ENCODE measurements around the gene KCNMB2. TPM values are rescaled to one million over a fixed set of nuclear protein-coding genes. Genes with fewer than 3 reads are reported as not detected.
"Not testable (repeated sequence)": the region's sequence is repeated elsewhere in the genome, so short reads cannot be mapped to it uniquely, and the experiment has no call there.

Gene KCNMB2
- total and polyA plus RNA-seq, 4 donors = 7.8 to 22.9 (median 15.9) TPM

DNA sequence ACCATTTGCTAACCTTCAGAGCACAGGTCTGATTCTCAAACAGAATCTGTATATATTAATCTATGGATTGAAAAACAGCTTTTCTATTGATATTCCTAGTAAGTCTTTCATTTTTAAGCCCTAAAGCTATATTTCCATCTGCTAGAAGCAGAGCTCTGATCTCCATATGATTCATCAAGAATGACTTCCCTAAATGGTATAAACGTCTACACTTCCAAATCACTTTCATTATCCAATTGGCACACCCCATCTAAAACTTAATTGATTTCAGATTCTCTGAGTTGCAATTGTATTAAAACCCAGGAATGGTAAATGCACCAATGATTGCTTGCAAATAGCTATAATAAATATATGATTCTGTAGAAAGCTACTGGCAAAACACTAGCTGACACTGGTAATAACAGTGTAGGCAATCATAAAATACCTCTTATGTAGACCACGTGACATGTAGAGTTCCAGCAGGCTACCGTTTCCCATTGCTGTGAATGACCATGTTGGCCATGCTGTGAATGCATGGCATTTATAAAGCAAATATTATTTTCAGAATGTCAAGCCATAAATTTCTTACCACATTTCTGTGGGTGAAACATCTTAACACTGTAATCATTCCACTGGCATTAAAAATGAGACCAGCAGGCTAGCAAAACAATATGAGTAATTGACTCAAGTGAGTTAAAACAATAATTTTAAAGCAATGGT lies 309.3 kb downstream of the KCNMB2 start:
- no CpG with 5 or more reads among the region's 3 CpGs for WGBS (ENCODE audit: insufficient coverage)

DNA sequence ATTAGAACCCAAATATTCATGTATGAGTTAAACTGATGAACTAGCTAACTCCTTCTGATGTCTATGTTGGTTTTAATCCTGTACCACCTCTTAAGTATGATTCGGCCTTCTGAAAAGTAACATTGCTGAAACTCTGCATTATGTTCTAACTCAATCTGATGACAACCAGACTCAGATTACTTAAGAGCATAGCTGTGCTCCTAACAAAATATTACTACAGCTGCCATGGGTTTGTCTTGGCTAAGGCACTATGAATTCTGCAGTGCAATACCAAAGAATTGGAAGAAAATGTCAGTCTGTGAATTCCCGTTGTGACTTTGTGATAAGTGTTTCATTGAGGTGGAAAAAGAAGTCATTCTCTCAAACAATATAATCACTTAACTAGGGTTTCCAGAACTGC lies 311.0 kb downstream of the KCNMB2 start:
- 100% methylated on average over 1 of the region's 2 CpGs for WGBS (ENCODE audit: insufficient coverage)
- Histone ChIP-seq H3K9me3 (ENCODE audit: control insufficient read depth, insufficient read depth, low read length) (no peaks in the 10 kb centered on the region), H3K4me1 (ENCODE audit: control insufficient read depth, insufficient read depth, low read length) (no peaks in the 10 kb centered on the region), H3K27ac (ENCODE audit: low read depth, low read length) (no peak overlapping the region), H3K36me3 (ENCODE audit: control insufficient read depth, insufficient read depth, low read length) (no peaks in the 10 kb centered on the region), H3K4me3 (ENCODE audit: low read depth, low read length) (no peak overlapping the region), H3K27me3 (ENCODE audit: control insufficient read depth, insufficient read depth, low read length) (no peaks in the 10 kb centered on the region)
- peak in 1 of 6 donors; percentile 43 for DNase-seq (ENCODE audit: low read depth in 4 of 6, low spot score in 6 of 6)

More for the DNA sequence above, 309.3 kb downstream of the KCNMB2 start:
- H3K9me3 ChIP-seq (ENCODE audit: control insufficient read depth, insufficient read depth, low read length) = no peaks in the 10 kb centered on the region
- DNase-seq (ENCODE audit: low read depth in 4 of 6, low spot score in 6 of 6) = peak in 1 of 6 donors; percentile 12
- no peaks in the 10 kb centered on the region for H3K4me1 ChIP-seq (ENCODE audit: control insufficient read depth, insufficient read depth, low read length)
- no peaks in the 10 kb centered on the region for H3K36me3 ChIP-seq (ENCODE audit: control insufficient read depth, insufficient read depth, low read length)
- no peak overlapping the region for H3K4me3 ChIP-seq (ENCODE audit: low read depth, low read length)
- no peak overlapping the region for H3K27ac ChIP-seq (ENCODE audit: low read depth, low read length)
- no peaks in the 10 kb centered on the region for H3K27me3 ChIP-seq (ENCODE audit: control insufficient read depth, insufficient read depth, low read length)

DNA sequence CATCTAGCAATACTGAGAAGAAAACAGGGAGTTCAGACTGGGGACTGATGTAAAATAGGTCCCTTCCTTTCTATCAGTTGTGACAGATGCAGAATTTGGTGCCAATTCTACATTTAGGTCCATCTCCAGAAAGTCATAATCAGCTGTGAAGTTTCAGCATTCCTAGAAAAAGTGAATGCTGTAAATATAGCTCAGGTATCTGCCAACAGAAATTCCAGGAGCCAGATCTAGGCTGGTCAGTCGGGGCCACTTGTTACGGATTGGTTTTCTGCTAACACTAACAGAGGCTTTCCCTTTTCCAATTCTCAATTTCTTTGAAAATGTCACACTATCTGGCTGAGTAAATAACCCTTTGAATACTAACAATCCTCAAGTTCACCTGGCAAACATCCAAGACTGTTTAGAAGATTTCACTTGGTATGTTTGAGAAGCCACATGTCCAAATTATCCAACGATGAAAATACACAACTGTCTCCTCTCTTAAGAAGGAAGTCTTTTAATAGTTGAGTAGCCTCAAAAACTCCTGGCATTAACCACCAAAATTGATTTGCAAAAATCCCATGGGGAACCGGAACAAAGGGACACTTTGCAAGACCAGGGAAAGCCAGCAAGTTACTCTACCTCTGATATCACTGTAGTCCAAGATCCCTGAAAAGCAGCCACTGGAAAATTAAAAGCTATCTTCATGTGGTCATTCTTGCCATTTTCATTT lies 313.1 kb downstream of the KCNMB2 start:
- peak in 1 of 6 donors; percentile 22 for DNase-seq (ENCODE audit: low read depth in 4 of 6, low spot score in 6 of 6)
- Histone ChIP-seq H3K9me3 (ENCODE audit: control insufficient read depth, insufficient read depth, low read length) (no peaks in the 10 kb centered on the region), H3K4me3 (ENCODE audit: low read depth, low read length) (no peak overlapping the region), H3K36me3 (ENCODE audit: control insufficient read depth, insufficient read depth, low read length) (no peaks in the 10 kb centered on the region), H3K4me1 (ENCODE audit: control insufficient read depth, insufficient read depth, low read length) (no peaks in the 10 kb centered on the region), H3K27ac (ENCODE audit: low read depth, low read length) (no peak overlapping the region), H3K27me3 (ENCODE audit: control insufficient read depth, insufficient read depth, low read length) (no peaks in the 10 kb centered on the region)
- WGBS (ENCODE audit: insufficient coverage) = 68% methylated on average over 3 of the region's 4 CpGs

DNA sequence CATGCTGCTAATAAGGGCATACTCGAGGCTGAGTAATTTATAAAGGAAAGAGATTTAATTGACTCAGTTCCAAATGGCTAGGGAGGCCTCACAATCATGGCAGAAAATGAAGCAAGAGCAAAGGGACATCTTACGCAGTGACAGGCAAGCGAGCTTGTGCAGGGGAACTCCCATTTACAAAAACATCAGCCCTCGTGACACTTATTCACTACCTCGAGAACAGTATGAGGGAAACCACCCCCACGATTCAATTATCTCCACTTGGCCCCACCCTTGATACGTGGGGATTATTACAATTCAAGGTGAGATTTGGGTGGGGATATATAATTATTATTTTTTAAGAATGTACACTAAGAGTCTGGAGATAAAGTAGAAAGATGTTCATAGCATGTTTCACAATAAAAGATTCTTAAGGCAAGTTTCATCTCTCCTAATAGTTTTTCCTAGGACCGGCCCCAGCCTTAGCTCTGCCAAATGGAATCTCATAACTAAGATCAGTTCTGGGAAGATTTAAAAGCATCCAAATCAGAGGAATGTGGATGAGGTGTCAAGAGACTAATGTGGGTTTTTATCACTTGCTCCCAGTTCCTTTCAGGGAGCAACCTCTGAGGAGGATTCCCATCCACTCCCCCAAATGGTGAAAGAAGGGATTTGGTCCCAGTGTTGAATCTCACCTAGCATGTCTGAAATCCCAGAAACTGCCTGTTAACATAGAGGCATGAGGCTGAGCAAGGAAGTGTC lies 314.4 kb downstream of the KCNMB2 start:
- no peak for DNase-seq (ENCODE audit: low read depth in 4 of 6, low spot score in 6 of 6)
- Histone ChIP-seq H3K9me3 (ENCODE audit: control insufficient read depth, insufficient read depth, low read length) (no peaks in the 10 kb centered on the region), H3K4me3 (ENCODE audit: low read depth, low read length) (no peak overlapping the region), H3K4me1 (ENCODE audit: control insufficient read depth, insufficient read depth, low read length) (no peaks in the 10 kb centered on the region), H3K36me3 (ENCODE audit: control insufficient read depth, insufficient read depth, low read length) (no peaks in the 10 kb centered on the region), H3K27me3 (ENCODE audit: control insufficient read depth, insufficient read depth, low read length) (no peaks in the 10 kb centered on the region), H3K27ac (ENCODE audit: low read depth, low read length) (no peak overlapping the region)
- 90% methylated on average over 2 of the region's 8 CpGs for WGBS (ENCODE audit: insufficient coverage)

DNA sequence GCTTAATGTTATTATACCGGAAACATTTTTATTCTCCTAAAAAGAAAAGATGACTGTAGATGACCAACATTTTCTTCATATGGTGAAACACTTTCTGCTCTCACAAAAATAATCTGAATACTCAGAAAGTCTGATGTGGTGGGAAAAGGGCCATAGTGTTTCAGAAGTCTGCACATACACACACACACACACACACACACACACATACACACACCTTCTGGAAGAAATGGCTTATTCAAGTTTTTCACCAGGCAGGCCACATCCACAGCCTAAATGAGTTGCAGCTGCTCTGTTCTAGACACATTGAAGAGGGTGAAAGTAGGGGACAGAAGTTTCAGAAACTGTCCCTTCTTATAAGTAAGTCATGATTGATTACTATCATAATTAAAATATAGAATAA lies 315.3 kb downstream of the KCNMB2 start:
- Histone ChIP-seq H3K27me3 (ENCODE audit: control insufficient read depth, insufficient read depth, low read length) (no peaks in the 10 kb centered on the region), H3K4me1 (ENCODE audit: control insufficient read depth, insufficient read depth, low read length) (no peaks in the 10 kb centered on the region), H3K36me3 (ENCODE audit: control insufficient read depth, insufficient read depth, low read length) (no peaks in the 10 kb centered on the region), H3K27ac (ENCODE audit: low read depth, low read length) (no peak overlapping the region), H3K4me3 (ENCODE audit: low read depth, low read length) (no peak overlapping the region), H3K9me3 (ENCODE audit: control insufficient read depth, insufficient read depth, low read length) (no peaks in the 10 kb centered on the region)
- no peak for DNase-seq (ENCODE audit: low read depth in 4 of 6, low spot score in 6 of 6)
- no CpG with 5 or more reads among the region's 1 CpG for WGBS (ENCODE audit: insufficient coverage)

DNA sequence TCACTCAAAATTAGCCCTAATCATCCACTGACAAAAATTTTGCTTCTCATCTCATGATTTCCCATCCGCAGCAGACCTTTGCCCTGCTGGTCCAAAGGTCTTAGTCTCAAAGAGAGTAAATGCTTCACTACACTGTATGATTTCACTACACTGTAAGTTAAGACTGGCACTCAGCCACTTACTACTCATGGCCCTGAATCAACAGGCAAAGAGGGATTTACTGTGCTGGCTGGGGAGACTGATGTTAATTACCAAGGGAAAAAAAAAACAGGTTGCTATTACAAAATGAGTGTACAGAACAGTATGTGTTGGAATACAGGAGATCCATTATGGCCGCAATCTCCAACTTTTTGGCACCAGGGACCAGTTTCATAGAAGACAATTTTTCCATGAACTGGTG lies 320.6 kb downstream of the KCNMB2 start:
- H3K27me3 ChIP-seq (ENCODE audit: control insufficient read depth, insufficient read depth, low read length) = no peaks in the 10 kb centered on the region
- no peaks in the 10 kb centered on the region for H3K36me3 ChIP-seq (ENCODE audit: control insufficient read depth, insufficient read depth, low read length)
- no peak for DNase-seq (ENCODE audit: low read depth in 4 of 6, low spot score in 6 of 6)
- no peak overlapping the region for H3K27ac ChIP-seq (ENCODE audit: low read depth, low read length)
- WGBS (ENCODE audit: insufficient coverage) = 86% methylated on average over 1 of the region's 2 CpGs
- no peaks in the 10 kb centered on the region for H3K9me3 ChIP-seq (ENCODE audit: control insufficient read depth, insufficient read depth, low read length)
- no peaks in the 10 kb centered on the region for H3K4me1 ChIP-seq (ENCODE audit: control insufficient read depth, insufficient read depth, low read length)
- H3K4me3 ChIP-seq (ENCODE audit: low read depth, low read length) = no peak overlapping the region

DNA sequence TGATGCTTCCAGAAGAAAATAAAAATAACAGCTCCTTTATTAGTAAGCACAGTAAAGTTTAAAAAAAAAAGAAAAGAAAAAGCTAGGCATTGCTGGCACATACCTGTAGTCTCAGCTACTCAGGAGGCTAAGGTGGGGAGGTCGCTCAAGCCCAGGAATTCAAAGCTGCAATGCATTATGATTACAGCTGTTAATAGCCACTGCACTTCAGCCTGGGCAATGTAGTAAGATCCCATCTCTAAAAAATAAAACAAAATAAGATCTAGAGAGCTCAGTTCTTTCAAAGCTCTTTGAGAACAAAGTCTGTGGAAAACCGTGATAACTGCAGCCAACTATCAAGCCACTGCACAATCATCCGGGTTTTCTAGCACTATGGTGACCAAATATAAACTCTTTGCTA lies 323.1 kb downstream of the KCNMB2 start:
- no peaks in the 10 kb centered on the region for H3K27me3 ChIP-seq (ENCODE audit: control insufficient read depth, insufficient read depth, low read length)
- H3K4me3 ChIP-seq (ENCODE audit: low read depth, low read length) = no peak overlapping the region
- H3K36me3 ChIP-seq (ENCODE audit: control insufficient read depth, insufficient read depth, low read length) = no peaks in the 10 kb centered on the region
- no peak for DNase-seq (ENCODE audit: low read depth in 4 of 6, low spot score in 6 of 6)
- H3K4me1 ChIP-seq (ENCODE audit: control insufficient read depth, insufficient read depth, low read length) = no peaks in the 10 kb centered on the region
- 100% methylated on average over 1 of the region's 3 CpGs for WGBS (ENCODE audit: insufficient coverage)
- no peaks in the 10 kb centered on the region for H3K9me3 ChIP-seq (ENCODE audit: control insufficient read depth, insufficient read depth, low read length)
- no peak overlapping the region for H3K27ac ChIP-seq (ENCODE audit: low read depth, low read length)

DNA sequence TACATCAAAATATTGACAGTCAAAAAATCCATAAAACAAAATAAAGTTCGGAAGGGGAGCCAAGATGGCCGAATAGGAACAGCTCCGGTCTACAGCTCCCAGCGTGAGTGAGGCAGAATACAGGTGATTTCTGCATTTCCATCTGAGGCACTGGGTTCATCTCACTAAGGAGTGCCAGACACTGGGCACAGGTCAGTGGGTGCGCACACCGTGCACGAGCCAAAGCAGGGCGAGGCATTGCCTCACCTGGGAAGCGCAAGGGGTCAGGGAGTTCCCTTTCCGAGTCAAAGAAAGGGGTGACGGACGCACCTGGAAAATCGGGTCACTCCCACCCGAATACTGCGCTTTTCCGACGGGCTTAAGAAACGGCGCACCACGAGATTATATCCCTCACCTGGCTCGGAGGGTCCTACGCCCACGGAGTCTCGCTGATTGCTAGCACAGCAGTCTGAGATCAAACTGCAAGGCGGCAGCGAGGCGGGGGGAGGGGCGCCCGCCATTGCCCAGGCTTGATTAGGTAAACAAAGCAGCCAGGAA lies 323.7 kb downstream of the KCNMB2 start:
- WGBS (ENCODE audit: insufficient coverage) = 97% methylated on average over 18 of the region's 29 CpGs

DNA sequence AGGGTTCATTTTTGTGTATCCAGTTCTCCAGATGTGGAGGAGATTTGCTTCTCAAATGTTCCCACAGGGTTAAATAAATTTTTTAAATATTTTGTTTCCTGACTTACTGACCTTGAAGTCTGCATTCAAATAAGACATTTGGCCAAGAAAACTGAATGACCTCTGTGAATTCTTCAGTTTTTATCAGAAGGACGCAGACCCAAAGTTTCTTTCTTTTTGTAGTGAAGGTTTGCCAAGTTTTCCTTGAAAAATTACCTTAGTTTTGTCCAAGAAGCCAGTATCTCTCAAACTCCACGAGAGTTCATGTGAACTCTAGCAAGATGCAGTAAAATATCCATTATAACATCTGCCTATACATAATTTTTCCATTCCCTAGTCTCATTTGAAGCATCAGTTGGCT lies 332.4 kb downstream of the KCNMB2 start:
- no peak for DNase-seq (ENCODE audit: low read depth in 4 of 6, low spot score in 6 of 6)

More for the DNA sequence above, 323.7 kb downstream of the KCNMB2 start:
- H3K4me3 ChIP-seq (ENCODE audit: low read depth, low read length); H3K4me1 ChIP-seq (ENCODE audit: control insufficient read depth, insufficient read depth, low read length); H3K27ac ChIP-seq (ENCODE audit: low read depth, low read length); H3K9me3 ChIP-seq (ENCODE audit: control insufficient read depth, insufficient read depth, low read length); DNase-seq (ENCODE audit: low read depth in 4 of 6, low spot score in 6 of 6); H3K27me3 ChIP-seq (ENCODE audit: control insufficient read depth, insufficient read depth, low read length); H3K36me3 ChIP-seq (ENCODE audit: control insufficient read depth, insufficient read depth, low read length): not testable (repeated sequence)

More for the DNA sequence above, 332.4 kb downstream of the KCNMB2 start:
- Histone ChIP-seq H3K36me3 (ENCODE audit: control insufficient read depth, insufficient read depth, low read length) (no peaks in the 10 kb centered on the region), H3K4me1 (ENCODE audit: control insufficient read depth, insufficient read depth, low read length) (no peaks in the 10 kb centered on the region), H3K27me3 (ENCODE audit: control insufficient read depth, insufficient read depth, low read length) (no peaks in the 10 kb centered on the region), H3K27ac (ENCODE audit: low read depth, low read length) (no peak overlapping the region), H3K4me3 (ENCODE audit: low read depth, low read length) (no peak overlapping the region), H3K9me3 (ENCODE audit: control insufficient read depth, insufficient read depth, low read length) (no peaks in the 10 kb centered on the region)
- WGBS (ENCODE audit: insufficient coverage) = 38% methylated on average over 1 of the region's 2 CpGs
